Measurements from ENCODE around the gene MATK. TPM values are rescaled to one million over a fixed set of nuclear protein-coding genes. Genes with fewer than 3 reads are reported as not detected.

The MATK gene
- total and polyA plus RNA-seq, 10 of the 15 experiments (the other 5 are each of a cell fraction or from before 2014, with no cell fraction given): 0.24 to 2.2 (median 1.1) TPM; not detected in 2

DNA sequence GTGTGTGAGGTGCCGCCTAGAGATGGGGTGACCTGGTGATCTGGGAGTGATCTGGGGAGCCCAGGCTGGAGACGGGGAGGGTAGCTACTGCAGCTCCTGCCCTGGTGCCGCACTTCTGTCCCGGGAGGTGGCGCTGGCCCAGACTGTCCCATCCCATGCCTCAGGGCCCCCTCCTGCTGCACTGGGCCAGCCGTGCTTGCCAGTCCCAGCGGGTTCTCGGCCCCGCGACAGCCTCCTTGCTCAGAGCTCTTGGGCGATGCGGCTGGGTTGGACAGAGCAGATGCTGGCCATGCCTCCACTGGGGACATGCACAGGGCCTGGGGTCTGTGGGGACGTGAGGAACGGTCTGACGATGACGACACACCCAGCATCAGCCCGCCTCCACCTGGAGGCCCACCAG, 16.7 kb downstream of the MATK start (continued):
- TF ChIP-seq SUZ12 (IDR thresholded peaks at IDR 0.05; ENCODE audit: unreplicated experiment): no peak

DNA sequence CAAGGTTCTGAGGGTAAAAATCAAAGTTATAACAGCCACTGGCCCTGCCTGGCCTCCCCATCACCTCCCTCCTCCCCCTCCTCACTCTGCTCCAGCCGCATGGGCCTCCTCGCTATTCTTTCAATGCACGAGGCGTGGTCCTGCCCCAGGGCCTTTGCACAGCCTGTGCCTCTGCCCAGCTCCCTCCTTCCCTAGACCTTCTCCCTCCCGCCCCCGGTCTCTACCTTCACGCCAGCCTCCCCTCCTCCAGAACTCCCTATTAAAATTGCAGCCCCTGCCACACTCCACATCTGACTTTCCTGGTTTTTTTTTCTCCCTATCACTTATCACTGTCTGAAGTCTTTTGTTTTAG, 17.5 kb downstream of the MATK start:
- Histone ChIP-seq H4K20me1 (ENCODE audit: control insufficient read depth, insufficient read depth) (no peaks in the 10 kb centered on the region), H3K4me2 (ENCODE audit: control insufficient read depth, insufficient read depth) (no peak overlapping the region), H3K79me2 (ENCODE audit: control insufficient read depth, insufficient read depth, low read length) (no peaks in the 10 kb centered on the region), H3K4me3 (no peak overlapping the region), H3K27ac (ENCODE audit: control insufficient read depth, insufficient read depth) (no peak overlapping the region), H2AFZ (ENCODE audit: control insufficient read depth, low read depth, low read length) (no peak overlapping the region), H3K27me3 (replicated peaks in 1 of 2; ENCODE audit: control insufficient read depth in 2 of 2, insufficient read depth in 2 of 2, low read length in 1 of 2) (no peaks in the 10 kb centered on the region), H3K9me3 (replicated peaks; ENCODE audit: control insufficient read depth, insufficient read depth, low read length) (no peaks in the 10 kb centered on the region), H3K36me3 (ENCODE audit: control insufficient read depth in 2 of 2, insufficient read depth in 2 of 2, low read length in 1 of 2) (peaks cover 0 to 18% of the 10 kb centered on the region in 2 experiments; a peak in 2 of 4 replicates), H3K9ac (ENCODE audit: control insufficient read depth, insufficient read depth, low read length) (no peak overlapping the region), H3K4me1 (ENCODE audit: control insufficient read depth, insufficient read depth, low read length) (no peaks in the 10 kb centered on the region; the same call in 1 of the 2 replicates)
- ChIA-PET RAD21 (ENCODE audit: unreplicated experiment) (no interaction called here), POLR2A (interaction anchor here (0.6 kb wide), 1 partner anchor 8 kb away, joined by 7 read pairs; no protein-coding TSS in a partner anchor), SMC1A (ENCODE audit: uncharacterized antibody, unreplicated experiment) (no interaction called here), CTCF (interaction anchor here (1.3 kb wide), 1 partner anchor 53 kb away, joined by 3 read pairs; no protein-coding TSS in a partner anchor)
- in situ Hi-C loops (cut with MboI) (no loop called here), intact Hi-C loops (cut with micrococcal nuclease; ENCODE audit: unreplicated experiment) (no loop called here)
- TF ChIP-seq, protein P1, sequence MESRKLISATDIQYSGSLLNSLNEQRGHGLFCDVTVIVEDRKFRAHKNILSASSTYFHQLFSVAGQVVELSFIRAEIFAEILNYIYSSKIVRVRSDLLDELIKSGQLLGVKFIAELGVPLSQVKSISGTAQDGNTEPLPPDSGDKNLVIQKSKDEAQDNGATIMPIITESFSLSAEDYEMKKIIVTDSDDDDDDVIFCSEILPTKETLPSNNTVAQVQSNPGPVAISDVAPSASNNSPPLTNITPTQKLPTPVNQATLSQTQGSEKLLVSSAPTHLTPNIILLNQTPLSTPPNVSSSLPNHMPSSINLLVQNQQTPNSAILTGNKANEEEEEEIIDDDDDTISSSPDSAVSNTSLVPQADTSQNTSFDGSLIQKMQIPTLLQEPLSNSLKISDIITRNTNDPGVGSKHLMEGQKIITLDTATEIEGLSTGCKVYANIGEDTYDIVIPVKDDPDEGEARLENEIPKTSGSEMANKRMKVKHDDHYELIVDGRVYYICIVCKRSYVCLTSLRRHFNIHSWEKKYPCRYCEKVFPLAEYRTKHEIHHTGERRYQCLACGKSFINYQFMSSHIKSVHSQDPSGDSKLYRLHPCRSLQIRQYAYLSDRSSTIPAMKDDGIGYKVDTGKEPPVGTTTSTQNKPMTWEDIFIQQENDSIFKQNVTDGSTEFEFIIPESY (IDR thresholded peaks at IDR 0.05): no peak
- TF ChIP-seq PAX8 (IDR thresholded peaks at IDR 0.05) (no peak), CHD1 (IDR thresholded peaks at IDR 0.05; ENCODE audit: low read depth, low read length) (no peak), MXI1 (IDR thresholded peaks at IDR 0.05; ENCODE audit: low read depth, low read length) (no peak), NR2C2 (IDR thresholded peaks at IDR 0.05; ENCODE audit: borderline replicate concordance, control insufficient read depth, insufficient read length, low read depth) (no peak), EED (IDR thresholded peaks at IDR 0.05; ENCODE audit: low read depth) (no peak), ZZZ3 (IDR thresholded peaks at IDR 0.05; ENCODE audit: control insufficient read depth, insufficient read length, low read depth) (no peak), MYB (IDR thresholded peaks at IDR 0.05; ENCODE audit: borderline replicate concordance, low read depth, low read length) (no peak), CBFB (IDR thresholded peaks at IDR 0.05; ENCODE audit: low read depth) (no peak), DPF2 (IDR thresholded peaks at IDR 0.05) (no peak), SPI1 (IDR thresholded peaks at IDR 0.05; ENCODE audit: borderline replicate concordance, insufficient read depth, low read depth, low read length) (no peak), BACH1 (IDR thresholded peaks at IDR 0.05; ENCODE audit: borderline replicate concordance) (no peak), PAX5 (IDR thresholded peaks at IDR 0.05; ENCODE audit: borderline replicate concordance, low read depth, low read length) (no peak)
- TF ChIP-seq, protein P2, sequence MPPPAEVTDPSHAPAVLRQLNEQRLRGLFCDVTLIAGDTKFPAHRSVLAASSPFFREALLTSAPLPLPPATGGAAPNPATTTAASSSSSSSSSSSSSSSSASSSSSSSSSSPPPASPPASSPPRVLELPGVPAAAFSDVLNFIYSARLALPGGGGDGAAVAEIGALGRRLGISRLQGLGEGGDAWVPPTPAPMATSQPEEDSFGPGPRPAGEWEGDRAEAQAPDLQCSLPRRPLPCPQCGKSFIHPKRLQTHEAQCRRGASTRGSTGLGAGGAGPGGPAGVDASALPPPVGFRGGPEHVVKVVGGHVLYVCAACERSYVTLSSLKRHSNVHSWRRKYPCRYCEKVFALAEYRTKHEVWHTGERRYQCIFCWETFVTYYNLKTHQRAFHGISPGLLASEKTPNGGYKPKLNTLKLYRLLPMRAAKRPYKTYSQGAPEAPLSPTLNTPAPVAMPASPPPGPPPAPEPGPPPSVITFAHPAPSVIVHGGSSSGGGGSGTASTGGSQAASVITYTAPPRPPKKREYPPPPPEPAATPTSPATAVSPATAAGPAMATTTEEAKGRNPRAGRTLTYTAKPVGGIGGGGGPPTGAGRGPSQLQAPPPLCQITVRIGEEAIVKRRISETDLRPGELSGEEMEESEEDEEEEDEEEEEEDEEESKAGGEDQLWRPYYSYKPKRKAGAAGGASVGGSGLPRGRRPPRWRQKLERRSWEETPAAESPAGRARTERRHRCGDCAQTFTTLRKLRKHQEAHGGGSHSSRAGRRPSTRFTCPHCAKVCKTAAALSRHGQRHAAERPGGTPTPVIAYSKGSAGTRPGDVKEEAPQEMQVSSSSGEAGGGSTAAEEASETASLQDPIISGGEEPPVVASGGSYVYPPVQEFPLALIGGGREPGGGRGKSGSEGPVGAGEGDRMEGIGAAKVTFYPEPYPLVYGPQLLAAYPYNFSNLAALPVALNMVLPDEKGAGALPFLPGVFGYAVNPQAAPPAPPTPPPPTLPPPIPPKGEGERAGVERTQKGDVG (CRISPR knock-in tag; IDR thresholded peaks at IDR 0.05): no peak
- FAIRE-seq: no peak
- no peak for DNase-seq (ENCODE audit: low read depth, low spot score)
- no TSS peak for BruUV-seq (replicated peaks)
- 74% methylated on average over 7 of the region's 7 CpGs for WGBS (ENCODE audit: insufficient coverage, insufficient replicate concordance, low lambda C conversion rate, missing lambda C conversion rate)
- no peak for ATAC-seq

All from GM12878 (cell line).